Posterior cingulate gyrus (tissue), 11 donors: ENCODE data around the gene RALGAPA1.
"Not testable (repeated sequence)": the region's sequence is repeated elsewhere in the genome, so short reads cannot be mapped to it uniquely, and the experiment has no call there.

Experiments used
- DNase-seq, 10 donors: peaks; one replicate each; pipeline versions ENCODE4 v3.0.0 to v3.0.0-alpha.2; 2020 to 2021; ENCODE audit warnings: mixed read lengths in 3 of 10
- intact Hi-C: fragments of 100-400 bp; cut with DNase I; formaldehyde crosslinking; loops from one replicate; pipeline ENCODE4 v1.15.1; 2023

The RALGAPA1 gene

DNA sequence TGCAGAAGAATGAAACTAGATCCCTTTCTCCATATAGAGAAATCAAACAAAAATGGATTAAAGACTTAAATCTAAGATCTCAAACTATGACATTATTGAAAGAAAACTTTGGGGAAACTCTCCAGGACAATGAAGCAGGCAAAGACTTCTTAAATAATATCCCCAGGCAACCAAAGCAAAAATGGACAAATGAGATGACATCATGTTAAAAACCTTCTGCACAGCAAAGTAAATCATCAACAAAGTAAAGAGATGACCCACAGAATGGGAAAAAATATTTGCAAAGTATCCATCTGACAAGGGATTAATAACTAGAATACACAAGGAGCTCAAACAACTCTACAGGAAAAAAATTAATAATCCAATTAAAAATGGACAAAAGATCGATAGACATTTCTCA, 101.0 kb downstream of the RALGAPA1 start:
- no peak for DNase-seq
- intact Hi-C loops, result no loop called here

GRCh38 chr14:35705636-35706035, 103.5 kb downstream of the RALGAPA1 start:
- intact Hi-C loops, result no loop called here
- DNase-seq, result no peak

GRCh38 chr14:35704793-35705493, 104.2 kb downstream of the RALGAPA1 start:
- intact Hi-C loops, result no loop called here
- no peak for DNase-seq

- DNase-seq, result no peak
- intact Hi-C loops, result no loop called here
Measured at GRCh38 chr14:35701531-35701930, 107.6 kb downstream of the RALGAPA1 start.

DNA sequence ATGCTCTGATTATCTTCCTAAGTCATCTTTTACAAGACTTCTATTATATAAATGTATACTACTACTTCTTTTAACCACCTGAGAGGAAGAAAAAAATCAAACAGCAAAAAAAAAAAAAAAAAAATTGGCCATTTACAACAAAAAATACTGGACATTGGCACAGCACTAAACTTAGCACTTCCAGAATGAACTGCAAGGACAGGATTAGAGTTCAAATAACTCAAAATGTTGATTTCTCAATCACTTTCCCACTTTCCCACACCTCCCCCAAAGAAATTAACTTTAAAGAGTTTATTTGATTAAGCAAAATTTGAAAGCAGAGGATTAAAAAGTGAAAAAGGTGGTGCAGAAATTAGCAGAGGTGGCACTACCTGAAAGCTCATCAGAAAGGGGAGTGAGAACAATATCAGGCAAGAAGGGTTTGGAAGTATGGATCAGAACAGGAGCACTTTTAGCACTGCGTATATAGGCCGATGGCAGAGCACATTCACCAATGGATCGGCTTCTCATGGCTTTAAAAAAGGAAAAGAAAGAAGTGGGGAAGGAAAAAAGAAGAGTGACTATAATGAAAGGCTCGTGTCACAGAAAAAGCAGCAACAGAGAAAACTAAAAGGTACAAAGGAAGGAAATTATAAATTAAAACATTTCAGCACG, 109.2 kb downstream of the RALGAPA1 start:
- intact Hi-C loops, result no loop called here
- no peak for DNase-seq

DNA sequence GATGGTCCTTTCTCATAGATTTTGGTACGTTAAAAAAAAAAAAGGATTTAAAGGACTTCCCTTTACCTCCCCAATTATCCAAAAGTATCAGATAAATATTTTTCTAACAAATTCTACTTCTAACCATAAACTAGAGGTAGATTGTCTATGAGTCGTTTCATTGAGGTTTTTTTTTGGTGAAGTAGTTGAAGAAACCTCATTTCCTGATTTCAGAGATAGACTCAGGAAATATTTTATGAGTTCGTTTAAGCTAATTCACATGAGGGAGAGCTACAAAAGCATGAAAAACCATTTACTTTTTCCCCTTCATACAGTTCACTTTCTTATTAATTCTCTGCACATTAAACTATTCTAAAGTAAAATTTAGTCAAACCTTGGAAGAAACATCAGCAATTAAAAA, 112.5 kb downstream of the RALGAPA1 start:
- intact Hi-C loops, result no loop called here
- DNase-seq, result no peak

DNA sequence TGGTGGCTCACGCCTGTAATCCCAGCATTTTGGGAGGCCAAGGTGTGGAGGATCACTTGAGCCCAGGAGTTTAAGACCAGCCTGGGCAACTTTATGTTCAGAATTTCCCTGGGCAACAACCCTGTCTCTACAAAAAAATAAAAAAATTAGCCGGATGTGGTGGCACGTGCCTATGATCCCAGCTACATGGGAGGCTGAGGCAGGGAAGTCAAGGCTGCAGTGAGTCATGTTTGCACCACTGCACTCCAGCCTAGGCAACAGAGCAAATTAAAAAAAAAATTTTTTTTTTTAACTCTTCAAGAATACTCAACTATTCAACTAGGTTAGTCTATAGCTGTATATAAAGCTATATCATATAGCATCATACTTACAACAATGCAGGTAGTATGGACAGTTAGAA, 113.0 kb downstream of the RALGAPA1 start:
- no peak for DNase-seq
- intact Hi-C loops, result no loop called here

DNA sequence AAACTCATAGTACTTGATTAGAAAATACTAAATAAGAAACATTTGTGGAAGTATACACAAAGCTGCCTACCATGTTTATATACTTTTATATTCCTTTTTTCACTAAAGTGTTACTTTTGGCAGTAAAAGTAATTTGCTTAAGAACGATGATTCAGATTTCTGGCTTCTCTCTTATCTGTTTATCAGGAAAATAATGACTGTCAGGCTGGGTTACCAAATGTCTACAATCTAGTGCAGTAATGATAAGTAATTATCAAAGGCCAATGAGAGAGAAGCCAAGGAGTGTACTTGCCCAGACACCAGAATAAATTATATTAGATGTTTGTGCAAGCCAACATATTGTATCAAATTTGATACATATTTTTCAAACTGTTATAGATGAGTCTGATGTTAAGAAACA, 113.4 kb downstream of the RALGAPA1 start:
- no peak for DNase-seq
- intact Hi-C loops, result no loop called here

DNA sequence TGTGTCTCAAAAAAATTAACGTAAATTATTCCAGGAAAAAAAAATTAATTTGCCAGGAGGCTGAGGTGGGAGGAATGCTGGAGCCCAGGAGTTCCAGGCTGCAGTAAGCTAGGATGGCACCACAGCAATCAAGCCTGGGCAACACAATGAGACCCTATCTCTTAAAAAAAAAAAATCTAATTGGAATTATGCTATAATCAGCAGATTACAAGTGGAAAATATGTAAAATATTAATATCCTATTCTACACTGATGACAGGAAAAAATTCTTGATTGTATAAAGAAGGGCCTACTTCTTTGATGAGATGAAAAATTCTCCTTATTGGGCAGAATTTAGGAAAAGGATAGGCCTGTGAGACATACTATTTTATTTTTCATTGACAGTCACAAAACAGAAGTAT, 114.0 kb downstream of the RALGAPA1 start:
- no peak for DNase-seq
- intact Hi-C loops, result no loop called here

- DNase-seq, result no peak
- intact Hi-C loops, result loop anchor here (5.0 kb wide), 1 partner anchor 128 kb away; no protein-coding TSS in a partner anchor
Measured at GRCh38 chr14:35689000-35689460, 120.1 kb downstream of the RALGAPA1 start.

DNA sequence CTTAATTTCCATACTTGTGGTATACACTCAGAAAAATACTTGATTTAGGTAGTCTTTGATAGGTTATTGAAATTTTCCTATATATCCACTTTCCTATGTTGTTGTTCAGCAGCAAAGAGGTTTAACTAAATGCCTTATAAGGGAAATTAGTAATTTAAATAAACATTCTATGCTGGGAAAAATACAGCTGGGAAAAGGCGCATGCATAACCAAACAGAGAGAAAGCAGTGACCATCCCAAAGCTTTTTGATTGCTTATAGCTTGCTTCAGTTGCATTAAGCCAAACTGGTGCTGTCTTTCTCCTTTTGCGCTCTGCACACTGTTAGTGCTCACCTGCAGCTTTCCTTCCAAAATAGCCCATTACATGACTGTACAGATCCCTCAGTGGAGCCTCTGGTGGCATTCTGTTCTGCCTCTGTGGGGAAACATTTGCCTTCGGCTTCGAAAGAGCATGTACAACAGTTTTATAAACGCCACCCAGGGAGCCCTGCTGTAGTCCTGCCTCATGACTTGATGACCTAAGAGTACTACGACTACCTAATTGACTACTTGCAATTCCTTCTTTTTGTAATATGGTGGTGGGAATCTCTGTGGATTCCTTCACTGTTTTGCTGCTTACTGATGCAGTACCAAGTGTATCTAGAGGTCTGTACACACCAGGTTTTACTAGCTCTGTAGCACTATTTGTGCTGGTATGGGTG, 120.8 kb downstream of the RALGAPA1 start:
- no peak for DNase-seq
- intact Hi-C loops, result loop anchor here (5.0 kb wide), 1 partner anchor 129 kb away; no protein-coding TSS in a partner anchor

DNA sequence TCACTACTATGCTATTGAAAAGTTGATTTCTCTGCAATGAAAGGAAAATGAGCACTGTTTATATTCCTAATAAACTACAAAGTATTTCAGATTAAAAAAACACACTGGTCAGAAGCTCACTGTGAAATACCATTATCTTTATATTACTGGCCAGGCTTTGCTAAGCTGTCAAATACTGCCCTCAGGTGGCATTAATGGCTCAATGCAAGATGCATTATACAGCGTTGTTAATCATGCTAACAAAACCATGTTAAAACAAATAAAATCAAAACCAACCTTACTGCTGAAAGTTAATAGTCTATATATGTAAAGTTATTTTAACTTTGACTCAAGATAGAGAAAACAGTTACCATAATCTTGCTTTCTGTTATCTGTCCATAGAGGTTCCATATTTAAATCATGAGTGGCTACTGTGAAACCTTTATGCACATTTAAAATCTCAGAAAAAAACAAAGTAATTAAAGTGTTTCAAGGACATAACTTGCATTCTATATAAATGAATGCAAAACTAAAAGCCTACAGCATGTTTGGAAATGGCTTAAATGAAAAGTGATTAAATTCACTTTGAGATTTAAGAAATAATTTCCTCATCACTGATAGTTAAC, 121.7 kb downstream of the RALGAPA1 start:
- DNase-seq, result peak in 3 of 10 donors; percentile 16 to 41 (median 20)
- intact Hi-C loops, result loop anchor here (5.0 kb wide), 1 partner anchor 130 kb away; no protein-coding TSS in a partner anchor

DNA sequence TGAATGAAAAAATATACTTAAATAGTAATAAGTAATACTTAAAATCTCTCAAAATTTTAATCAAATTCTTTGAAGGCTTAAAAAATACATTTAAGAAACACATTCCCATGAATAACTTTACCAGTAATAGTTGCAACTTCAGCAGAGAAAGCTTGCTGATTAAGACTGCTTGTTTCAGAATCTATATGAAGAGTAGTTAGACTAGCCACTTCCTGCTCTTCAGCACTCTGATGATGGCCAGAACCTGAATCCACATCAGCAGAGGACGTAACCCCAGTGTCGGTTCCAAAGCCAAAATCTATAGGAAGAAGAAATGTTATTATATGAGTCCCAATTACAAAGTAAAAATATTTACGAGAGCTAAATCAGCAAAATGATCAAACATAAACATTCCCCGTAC, 125.4 kb downstream of the RALGAPA1 start:
- intact Hi-C loops, DNase-seq: not testable (repeated sequence)

DNA sequence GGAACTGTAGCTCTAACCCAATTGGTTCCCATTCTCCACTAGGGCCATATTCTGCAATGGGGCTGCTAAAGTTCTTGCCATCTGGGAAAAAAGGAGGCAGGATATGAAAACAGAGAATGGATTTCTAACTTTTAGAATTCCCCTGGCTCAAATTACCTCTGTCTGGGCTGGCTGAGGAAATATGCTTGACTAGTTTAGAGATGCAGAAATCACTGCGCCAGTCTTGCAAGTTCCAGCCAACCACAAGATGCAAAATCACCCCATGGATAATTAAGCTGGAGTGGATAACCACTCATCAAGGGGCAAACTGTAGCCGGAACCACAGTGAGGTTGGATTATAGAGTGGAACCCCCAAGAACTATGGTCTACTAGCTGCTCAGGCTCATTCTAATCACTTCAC, 126.3 kb downstream of the RALGAPA1 start:
- intact Hi-C loops, result no loop called here
- DNase-seq, result no peak

GRCh38 chr14:35678403-35679028, 130.6 kb downstream of the RALGAPA1 start:
- intact Hi-C loops, result no loop called here
- DNase-seq, result no peak

DNA sequence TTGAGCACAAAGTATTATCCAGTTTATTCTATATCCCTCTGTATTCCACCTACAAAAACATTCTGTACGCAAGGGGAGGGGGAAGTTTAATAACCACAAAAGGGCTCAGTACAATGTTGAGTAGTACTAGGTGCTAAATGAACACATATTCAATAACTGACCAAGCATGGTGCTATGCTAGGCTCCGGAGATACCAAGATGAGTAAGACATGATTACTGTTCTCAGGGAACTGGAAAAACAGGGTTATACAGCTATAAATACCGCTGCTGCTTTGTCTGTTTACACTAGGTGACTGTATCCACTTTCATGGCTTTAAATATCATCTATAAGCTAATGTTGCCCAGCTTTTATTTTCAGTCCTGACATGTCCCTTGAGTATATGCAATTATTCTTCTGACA, 139.3 kb downstream of the RALGAPA1 start:
- intact Hi-C loops, result no loop called here
- DNase-seq, result no peak

- no peak for DNase-seq
- intact Hi-C loops, result no loop called here
Measured at GRCh38 chr14:35666429-35667043, 142.6 kb downstream of the RALGAPA1 start.

DNA sequence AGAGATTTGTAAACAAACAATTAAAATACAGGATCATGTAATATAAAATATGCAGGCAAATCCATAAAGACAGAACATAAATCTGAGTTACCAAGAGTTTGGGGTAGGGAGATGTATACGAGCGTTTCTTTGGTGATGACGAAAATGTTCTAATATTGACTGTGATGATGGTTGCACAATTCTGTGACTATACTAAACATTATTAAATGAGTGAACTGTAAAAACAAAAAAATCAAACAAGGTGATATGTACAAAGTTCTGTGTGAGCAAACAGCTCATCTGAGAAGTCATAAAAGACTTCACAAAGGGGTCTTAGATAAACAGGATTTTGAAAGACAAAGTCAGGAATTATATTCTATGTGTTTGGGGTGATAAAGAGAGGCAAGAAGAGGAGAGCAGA, 147.2 kb downstream of the RALGAPA1 start:
- no peak for DNase-seq
- intact Hi-C loops, result no loop called here

DNA sequence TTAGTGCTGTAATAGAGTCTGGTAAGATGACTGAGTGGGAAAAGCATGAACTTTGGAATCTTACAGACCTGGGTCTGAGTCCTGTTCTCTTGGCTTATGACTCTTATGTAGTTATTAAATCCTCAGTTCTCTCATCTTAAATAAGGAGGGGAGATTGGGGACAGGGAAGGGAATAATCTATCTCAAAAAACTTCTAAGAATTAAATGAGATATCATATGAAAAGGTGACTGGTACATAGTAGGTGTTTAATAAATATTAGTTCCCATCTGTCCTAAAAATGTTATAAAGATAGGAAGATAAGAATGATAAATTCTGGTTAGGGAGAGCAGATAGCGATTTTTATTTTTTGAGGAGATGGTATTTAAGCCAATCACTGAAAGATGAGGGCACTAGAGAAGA, 156.1 kb downstream of the RALGAPA1 start:
- intact Hi-C loops, result no loop called here

DNA sequence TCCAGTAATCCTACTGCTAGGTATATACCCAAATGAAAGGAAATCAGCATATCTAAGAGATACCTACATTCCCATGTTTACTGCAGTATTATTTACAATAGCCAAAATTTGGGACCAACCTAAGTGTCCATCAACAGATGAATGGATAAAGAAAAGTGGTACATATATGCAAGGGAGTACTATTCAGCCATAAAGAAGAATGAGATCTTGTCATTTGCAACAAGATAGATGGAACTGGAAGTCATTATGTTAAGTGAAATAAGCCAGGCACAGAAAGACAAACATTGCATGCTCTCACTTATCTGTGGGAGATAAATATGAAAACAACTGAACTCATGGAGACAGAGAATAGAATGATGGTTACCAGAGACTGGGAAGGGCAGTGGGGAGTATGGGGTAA, 165.6 kb downstream of the RALGAPA1 start:
- intact Hi-C loops, result no loop called here

More for the DNA sequence above, 156.1 kb downstream of the RALGAPA1 start:
- no peak for DNase-seq

More for the DNA sequence above, 165.6 kb downstream of the RALGAPA1 start:
- no peak for DNase-seq
